ENCODE results near the gene KCNN3. TPM values are rescaled to one million over a fixed set of nuclear protein-coding genes. Genes with fewer than 3 reads are reported as not detected.
A peak's percentile ranks its signal among the peaks of the same experiment; 100 is the strongest.

Gene KCNN3
- total RNA-seq, 1 experiment from 2014 or later, result 0.73 TPM

DNA sequence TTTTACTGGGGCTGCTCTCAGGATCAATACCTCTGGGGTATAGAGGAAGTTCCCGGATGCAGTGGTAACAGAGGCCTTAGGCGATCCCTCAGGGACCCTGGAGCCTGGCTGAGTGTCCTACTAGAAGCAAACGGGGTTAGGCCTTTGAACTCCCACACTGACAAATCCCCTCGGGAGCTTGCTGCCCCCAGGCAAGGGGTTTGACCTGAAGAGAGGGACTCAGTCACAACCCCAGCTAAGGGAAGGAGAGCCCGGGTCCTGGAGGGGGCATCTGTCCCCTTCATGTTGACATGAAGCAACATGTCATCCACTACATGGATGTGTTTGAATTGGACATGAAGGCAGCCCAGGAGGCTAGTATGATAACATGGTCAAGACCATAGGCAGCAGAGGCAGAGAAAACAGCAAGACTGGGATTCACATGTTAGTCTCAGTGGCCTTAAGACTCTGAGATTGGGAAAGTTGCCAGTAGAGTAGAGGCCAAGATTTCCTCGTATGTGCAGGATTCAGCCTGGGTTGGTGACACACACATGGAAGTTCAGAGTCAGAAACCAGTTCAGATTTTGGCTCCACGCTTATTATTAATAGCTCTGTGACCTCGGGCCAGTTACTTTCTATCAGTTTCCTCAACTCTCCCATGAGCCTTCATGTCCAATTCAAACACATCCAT lies 101.5 kb downstream of the KCNN3 start:
- DNase-seq (ENCODE audit: low spot score), result no peak
- Histone ChIP-seq H3K9me3 (ENCODE audit: low read depth, low read length, poor library complexity, severe bottlenecking) (no peaks in the 10 kb centered on the region), H3K27ac (ENCODE audit: low read depth, low read length, poor library complexity, severe bottlenecking) (no peak overlapping the region), H3K4me3 (ENCODE audit: low read depth, low read length, poor library complexity, severe bottlenecking) (no peak overlapping the region), H3K4me1 (ENCODE audit: insufficient read depth, low read length, poor library complexity, severe bottlenecking) (peaks cover 7% of the 10 kb centered on the region), H3K27me3 (replicated peaks; ENCODE audit: insufficient read depth, low read depth, low read length, poor library complexity) (peaks cover 5% of the 10 kb centered on the region), H3K36me3 (ENCODE audit: insufficient read depth, low read length, poor library complexity, severe bottlenecking) (no peaks in the 10 kb centered on the region)
- ChIA-PET POLR2A (ENCODE audit: low non-redundant PET) (no interaction called here), CTCF (interaction anchor here (0.6 kb wide), 1 partner anchor 60 kb away, joined by 3 read pairs; no protein-coding TSS in a partner anchor)
- BruUV-seq (replicated peaks), result no TSS peak
- no peak for TF ChIP-seq EZH2 (IDR thresholded peaks at IDR 0.05; ENCODE audit: borderline replicate concordance, low read depth, low read length, poor library complexity, severe bottlenecking)
- TF ChIP-seq, protein P1, sequence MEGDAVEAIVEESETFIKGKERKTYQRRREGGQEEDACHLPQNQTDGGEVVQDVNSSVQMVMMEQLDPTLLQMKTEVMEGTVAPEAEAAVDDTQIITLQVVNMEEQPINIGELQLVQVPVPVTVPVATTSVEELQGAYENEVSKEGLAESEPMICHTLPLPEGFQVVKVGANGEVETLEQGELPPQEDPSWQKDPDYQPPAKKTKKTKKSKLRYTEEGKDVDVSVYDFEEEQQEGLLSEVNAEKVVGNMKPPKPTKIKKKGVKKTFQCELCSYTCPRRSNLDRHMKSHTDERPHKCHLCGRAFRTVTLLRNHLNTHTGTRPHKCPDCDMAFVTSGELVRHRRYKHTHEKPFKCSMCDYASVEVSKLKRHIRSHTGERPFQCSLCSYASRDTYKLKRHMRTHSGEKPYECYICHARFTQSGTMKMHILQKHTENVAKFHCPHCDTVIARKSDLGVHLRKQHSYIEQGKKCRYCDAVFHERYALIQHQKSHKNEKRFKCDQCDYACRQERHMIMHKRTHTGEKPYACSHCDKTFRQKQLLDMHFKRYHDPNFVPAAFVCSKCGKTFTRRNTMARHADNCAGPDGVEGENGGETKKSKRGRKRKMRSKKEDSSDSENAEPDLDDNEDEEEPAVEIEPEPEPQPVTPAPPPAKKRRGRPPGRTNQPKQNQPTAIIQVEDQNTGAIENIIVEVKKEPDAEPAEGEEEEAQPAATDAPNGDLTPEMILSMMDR (conservative IDR thresholded peaks at IDR 0.05; ENCODE audit: low read depth, low read length), result no peak
- intact Hi-C loops (cut with micrococcal nuclease; ENCODE audit: unreplicated experiment), result loop anchor here (5.0 to 10.0 kb wide), 2 partner anchors 104 to 214 kb away; partner anchors contain the start of genes KCNN3 and UBE2Q1

GRCh38 chr1:154767315-154768240 lies 102.5 kb downstream of the KCNN3 start:
- ChIA-PET POLR2A (ENCODE audit: low non-redundant PET) (no interaction called here), CTCF (no interaction called here)
- no peak for DNase-seq (ENCODE audit: low spot score)
- H3K9me3 ChIP-seq (ENCODE audit: low read depth, low read length, poor library complexity, severe bottlenecking), result no peaks in the 10 kb centered on the region
- H3K27me3 ChIP-seq (replicated peaks; ENCODE audit: insufficient read depth, low read depth, low read length, poor library complexity), result peaks cover 14% of the 10 kb centered on the region
- H3K4me1 ChIP-seq (ENCODE audit: insufficient read depth, low read length, poor library complexity, severe bottlenecking), result peaks cover 7% of the 10 kb centered on the region
- no peak overlapping the region for H3K4me3 ChIP-seq (ENCODE audit: low read depth, low read length, poor library complexity, severe bottlenecking)
- no peak overlapping the region for H3K27ac ChIP-seq (ENCODE audit: low read depth, low read length, poor library complexity, severe bottlenecking)
- intact Hi-C loops (cut with micrococcal nuclease; ENCODE audit: unreplicated experiment), result loop anchor here (5.0 to 10.0 kb wide), 2 partner anchors 105 to 213 kb away; partner anchors contain the start of genes KCNN3 and UBE2Q1
- H3K36me3 ChIP-seq (ENCODE audit: insufficient read depth, low read length, poor library complexity, severe bottlenecking), result no peaks in the 10 kb centered on the region
- no TSS peak for BruUV-seq (replicated peaks)
- TF ChIP-seq EZH2 (IDR thresholded peaks at IDR 0.05; ENCODE audit: borderline replicate concordance, low read depth, low read length, poor library complexity, severe bottlenecking), result no peak
- TF ChIP-seq, protein P1 (conservative IDR thresholded peaks at IDR 0.05; ENCODE audit: low read depth, low read length), result no peak

DNA sequence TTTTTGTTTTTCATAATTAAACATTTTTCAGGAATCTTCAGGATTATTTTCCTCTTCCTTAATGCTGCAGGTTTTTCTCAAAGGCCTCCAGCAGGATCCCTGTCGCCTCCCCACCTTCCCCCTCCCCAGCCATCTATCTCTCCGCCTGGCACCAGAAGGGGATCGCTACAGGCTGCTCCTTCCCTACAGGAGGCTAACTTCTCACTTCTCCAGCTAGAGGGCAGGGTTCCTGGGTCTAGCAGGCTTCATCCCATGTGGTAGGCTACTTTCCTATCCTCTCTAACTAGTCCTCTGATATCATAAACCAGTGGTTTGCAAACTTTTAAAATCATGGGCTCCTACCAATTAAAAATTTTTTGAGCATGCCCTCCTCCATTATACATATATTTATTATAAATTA lies 104.1 kb downstream of the KCNN3 start:
- no peak overlapping the region for H3K27ac ChIP-seq (ENCODE audit: low read depth, low read length, poor library complexity, severe bottlenecking)
- DNase-seq (ENCODE audit: low spot score), result peak; percentile 58

More for the DNA sequence above, 104.1 kb downstream of the KCNN3 start:
- POLR2A ChIA-PET (ENCODE audit: low non-redundant PET), result no interaction called here
- CTCF ChIA-PET, result no interaction called here
- H3K4me3 ChIP-seq (ENCODE audit: low read depth, low read length, poor library complexity, severe bottlenecking), result no peak overlapping the region
- H3K4me1 ChIP-seq (ENCODE audit: insufficient read depth, low read length, poor library complexity, severe bottlenecking), result peaks cover 7% of the 10 kb centered on the region
- no peaks in the 10 kb centered on the region for H3K36me3 ChIP-seq (ENCODE audit: insufficient read depth, low read length, poor library complexity, severe bottlenecking)
- H3K9me3 ChIP-seq (ENCODE audit: low read depth, low read length, poor library complexity, severe bottlenecking), result no peaks in the 10 kb centered on the region
- no peak for TF ChIP-seq EZH2 (IDR thresholded peaks at IDR 0.05; ENCODE audit: borderline replicate concordance, low read depth, low read length, poor library complexity, severe bottlenecking)
- TF ChIP-seq, protein P1 (conservative IDR thresholded peaks at IDR 0.05; ENCODE audit: low read depth, low read length), result peak; percentile 61
- BruUV-seq (replicated peaks), result no TSS peak
- intact Hi-C loops (cut with micrococcal nuclease; ENCODE audit: unreplicated experiment), result loop anchor here (5.0 to 10.0 kb wide), 2 partner anchors 106 to 211 kb away; partner anchors contain the start of genes KCNN3 and UBE2Q1
- H3K27me3 ChIP-seq (replicated peaks; ENCODE audit: insufficient read depth, low read depth, low read length, poor library complexity), result peaks cover 19% of the 10 kb centered on the region
